CD4-positive, alpha-beta T cell treated with Interleukin-15 for 4 hours (primary cell): ENCODE results near the gene AGAP1.
A peak's percentile ranks its signal among the peaks of the same experiment; 100 is the strongest.

Experiments
- DNase-seq: peaks from one replicate; pipeline ENCODE4 v3.0.0-alpha.2; 2020; ENCODE audit warnings: low spot score

AGAP1 gene

DNA sequence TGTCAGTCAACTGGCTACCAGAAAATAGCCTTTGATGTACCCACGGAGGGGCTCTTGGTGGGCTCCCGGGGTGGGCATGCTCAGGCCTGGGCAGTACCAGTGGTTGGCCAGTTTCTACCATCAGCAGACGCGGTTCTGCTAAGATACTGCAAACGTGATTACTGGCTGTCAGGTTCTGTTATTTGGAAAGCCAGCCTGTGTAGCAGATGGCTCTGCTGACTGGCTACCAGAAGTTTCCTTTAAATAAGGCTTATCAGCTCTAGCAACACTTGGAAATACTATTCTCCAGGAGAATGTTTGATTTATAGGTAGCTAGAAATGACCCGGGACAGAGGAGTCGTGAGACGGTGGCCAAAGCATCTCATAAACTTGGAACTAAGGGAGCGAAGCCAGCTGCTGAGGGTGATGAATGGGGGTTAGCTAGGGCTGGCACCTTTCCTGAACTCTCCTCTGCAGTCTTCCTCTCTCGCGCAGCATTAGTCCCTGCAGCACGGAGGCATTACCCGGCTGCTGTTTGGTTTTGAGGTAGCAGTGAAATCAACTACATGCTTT lies 171.9 kb downstream of the AGAP1 start:
- no peak for DNase-seq

DNA sequence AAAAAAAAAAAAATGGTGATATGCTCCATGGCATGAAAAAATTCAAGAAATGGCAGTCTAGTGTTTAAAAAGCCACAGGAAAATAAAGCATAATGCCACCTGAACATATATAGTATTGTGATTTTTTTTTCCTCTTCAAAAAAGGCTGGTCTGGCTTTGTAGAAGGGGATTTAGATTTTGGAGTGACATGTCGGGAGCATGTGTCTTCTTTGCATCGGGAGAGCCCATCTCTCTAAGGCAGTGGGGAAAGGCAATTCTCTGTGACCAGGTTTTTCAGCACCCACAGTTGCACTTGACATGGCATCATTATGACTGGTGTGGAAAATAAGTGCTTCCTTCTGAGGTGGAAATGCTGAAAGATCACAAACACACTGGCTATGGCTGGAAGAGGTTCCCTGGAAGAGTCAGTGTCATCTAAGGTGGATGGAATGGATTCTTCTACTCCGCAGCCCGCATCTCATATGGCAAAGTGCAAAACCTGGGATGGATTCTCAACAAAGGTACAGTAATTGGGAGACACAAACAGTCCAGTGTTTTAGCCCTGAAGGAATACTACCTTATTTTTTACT lies 172.5 kb downstream of the AGAP1 start:
- DNase-seq = peak; percentile 37

DNA sequence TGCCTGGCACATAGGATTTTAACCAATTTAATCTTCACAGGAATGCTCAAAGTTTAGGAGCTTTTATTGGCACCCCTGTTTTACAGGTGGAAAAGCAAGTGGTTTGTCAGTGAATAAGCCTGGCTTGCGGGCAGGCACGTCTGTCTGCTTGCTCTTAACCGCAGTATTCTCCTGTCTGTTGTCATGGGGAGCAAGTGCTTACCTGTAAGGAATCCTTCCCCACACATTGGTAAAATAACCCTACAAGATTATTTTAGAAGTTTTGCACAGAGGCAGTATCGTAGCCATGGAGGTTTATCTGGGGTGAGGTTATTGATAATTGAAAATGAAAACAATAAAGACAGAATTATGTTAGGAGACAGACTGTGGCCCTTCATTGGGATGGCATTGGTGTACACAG lies 174.9 kb downstream of the AGAP1 start:
- no peak for DNase-seq

DNA sequence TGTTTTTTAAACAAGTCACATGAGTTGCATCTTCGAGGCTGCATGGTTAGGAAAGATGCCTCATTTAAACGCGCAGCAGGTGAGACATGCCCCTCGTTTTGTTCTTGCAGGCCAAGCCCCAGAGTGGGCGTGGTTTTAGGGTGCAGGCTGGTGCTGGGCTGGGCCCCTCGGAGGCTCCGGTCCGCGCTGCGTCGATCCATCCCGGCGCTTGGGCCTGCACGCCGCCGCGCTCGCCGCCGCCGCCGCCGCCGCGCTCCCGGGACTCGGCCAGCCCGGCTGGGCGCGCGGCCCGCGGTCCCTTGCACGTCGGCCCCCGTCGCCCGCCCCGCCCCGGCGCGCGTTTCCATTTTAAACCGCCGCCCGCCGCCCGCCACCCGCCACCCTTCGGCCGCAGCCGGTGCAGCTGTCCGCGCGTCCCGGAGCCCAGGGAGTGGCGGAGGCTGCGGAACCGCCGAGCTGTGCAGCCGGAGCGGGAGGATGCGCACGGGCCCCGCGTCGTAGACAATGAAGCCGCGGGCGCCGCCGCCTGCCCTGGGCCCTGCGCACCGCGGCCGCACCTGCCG lies 175.5 kb downstream of the AGAP1 start:
- peak; percentile 50 for DNase-seq

DNA sequence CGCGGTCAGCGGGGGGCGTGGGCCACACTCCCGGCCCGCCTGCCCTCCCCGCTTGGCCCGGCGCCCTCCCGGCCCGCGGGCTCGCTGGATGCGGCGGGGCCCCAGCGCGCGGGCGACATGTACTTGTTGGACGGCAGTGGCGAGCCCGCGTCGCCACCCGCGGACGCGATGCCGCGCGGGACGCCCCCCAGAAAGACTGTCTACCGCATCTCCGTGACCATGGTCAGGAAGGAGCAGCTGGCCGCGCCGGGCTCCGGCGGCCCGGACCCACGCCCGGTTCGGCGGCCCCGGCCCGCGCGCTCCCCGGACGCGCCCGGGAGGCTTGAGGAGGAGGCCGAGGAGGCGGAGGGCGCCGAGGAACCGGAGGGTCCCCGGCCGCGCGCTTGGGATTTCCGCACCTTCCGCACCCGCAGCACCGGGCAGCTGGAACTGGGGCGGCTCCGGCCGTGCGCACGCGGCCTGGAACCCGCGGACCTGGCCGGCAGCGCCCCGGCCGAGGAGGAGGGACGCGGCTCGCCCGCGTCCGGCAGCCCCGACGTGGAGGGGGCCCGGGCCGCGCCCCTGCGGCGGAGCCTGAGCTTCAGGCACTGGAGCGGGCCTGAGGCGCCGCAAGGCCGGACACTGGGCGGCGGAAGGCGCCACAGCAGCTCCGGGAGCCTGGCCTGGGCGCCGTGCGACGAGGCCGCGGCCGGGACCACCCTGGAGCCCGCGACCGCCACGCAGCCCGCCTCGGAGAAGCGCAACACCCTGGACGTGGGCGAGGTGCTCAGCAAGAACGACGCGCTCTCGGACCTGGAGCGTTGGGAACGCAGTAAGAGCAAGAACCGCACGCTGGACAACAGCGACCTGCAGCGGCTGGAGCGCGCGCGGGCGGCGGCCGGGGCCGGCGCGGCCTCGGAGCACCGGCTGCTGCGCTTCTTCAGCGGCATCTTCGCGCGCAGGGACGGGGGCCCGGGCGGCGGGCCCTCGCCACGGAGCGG lies 176.4 kb downstream of the AGAP1 start:
- DNase-seq = no peak

DNA sequence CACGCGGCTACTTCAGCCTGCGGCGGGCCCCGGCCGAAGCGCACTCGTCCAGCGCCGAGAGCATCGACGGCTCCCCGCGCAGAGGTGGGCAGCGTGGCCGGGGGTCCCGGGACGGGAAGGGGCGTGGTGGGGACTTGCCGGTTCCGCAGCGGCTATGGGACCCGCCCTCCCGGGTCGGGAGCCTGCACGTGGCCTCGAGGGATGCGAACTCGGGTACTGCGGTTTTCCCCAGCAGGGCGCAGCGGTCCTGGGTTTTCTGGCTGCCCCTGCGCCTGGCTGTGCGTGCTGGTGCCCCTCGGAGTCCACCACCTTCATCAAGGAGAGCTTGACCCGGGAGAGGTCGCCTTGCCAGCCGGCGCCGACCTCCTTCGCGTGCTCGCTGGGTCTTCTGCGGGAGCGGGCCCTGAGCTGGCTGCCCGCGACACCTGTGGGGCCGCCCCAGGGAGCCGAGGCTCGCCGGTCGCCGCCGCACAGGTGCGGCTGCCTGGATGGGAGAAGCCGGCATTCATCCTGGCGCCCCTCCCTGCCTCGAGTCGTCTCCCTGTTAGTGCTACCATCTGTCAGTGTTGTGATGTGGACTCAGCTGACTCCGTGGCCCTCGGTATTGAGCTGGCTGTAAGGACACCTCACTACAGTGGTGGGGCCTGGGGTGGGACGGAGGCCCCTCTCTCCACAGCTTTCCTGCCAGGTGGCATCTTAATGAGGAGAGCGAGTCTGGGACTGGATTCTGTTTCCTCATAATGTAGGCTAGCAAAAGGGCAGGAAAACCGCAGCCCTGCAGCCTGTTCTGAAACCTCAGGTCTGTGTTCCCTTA lies 177.3 kb downstream of the AGAP1 start:
- DNase-seq = no peak

DNA sequence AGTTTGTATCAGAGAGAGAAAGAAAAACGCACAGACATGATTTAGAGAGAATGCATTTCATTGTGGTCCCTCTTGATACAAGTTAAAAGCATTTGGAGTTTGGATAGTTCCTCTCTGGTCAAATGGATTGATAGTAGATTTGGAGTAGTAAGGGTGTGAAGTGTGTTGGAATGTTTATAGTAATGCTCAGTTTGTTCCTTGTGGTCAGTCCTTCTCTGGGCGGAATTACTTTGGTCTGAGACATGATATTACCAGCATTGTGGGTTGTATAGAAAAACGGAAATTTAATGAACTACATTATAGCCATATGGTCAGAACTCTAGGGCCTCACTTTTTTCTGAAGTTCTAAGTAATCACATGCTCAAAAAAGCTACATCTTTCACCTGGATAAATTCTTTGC lies 178.9 kb downstream of the AGAP1 start:
- no peak for DNase-seq

DNA sequence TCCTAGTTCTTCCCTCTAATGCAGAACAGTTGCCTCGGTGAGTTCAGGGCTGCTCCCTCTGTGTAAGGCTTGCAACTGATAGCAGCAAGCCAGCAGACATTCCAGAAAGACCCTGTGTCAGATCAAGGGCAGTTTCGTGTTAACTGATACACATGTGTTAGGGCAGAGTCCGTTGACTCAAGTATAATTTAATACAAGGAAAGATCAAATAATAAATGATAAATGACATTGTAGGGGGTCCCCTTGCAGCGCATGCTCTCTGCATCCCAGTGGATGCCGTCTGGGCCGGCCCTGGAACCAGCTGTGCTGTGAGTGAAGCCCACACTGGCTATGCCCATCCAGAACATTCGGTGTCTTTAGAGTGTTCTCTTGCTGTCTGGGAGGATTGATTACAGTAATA lies 180.3 kb downstream of the AGAP1 start:
- DNase-seq = no peak

DNA sequence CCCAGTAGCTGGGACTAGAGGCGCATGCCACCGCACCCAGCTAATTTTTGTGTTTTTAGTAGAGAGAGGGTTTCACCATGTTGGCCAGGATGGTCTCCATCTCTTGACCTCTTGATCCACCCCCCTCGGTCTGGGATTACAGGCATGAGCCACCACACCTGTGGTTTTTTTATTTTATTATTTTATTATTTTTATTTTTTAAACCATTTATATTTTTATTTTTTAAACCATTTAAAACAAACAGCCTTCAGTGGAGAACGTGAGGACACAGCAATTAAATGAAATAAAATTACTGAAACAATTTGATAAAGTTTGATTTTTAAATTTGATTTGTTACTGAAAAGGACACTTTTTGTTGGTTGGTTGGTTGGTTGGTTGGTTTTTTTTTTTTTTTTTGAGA lies 181.0 kb downstream of the AGAP1 start:
- DNase-seq = no peak

DNA sequence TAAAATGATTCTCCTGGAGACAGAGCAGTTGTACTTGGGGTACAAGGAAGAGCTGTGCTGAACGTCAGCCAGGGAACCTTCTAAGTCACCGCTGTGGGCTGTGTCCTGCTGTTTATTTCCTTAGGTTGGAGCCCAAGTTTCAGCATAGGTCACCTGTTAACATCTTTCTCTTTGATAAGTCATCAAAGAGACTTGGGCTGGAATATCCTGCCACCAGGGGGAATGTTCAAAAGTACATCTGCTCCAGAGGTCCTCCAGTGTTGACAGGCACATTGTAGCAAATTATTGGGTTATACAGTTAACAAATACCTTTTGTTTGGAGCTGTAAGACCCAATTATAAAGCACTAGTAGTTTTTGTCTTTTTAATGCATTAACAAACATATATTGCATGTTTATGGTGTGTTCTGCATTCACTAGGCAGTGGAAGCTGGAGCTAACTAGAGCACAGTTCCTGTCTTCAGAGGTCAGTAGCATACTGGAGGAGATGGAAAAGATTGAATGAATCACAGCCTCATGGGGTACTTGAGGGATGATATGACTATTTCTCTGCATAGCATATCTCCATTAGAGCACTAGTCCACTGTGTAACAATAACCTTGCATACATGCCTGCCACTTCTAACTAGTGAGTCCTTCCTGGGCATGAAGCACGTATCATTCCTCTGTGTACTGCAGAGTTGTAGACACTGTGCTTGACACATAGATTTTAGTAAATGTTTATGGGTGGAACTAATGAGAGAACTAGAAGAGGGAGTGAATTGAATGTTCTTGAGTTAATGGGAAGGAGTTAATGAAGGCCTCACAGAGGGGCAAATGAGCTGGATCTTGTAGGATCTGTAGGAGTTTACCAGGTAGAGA lies 182.1 kb downstream of the AGAP1 start:
- no peak for DNase-seq

DNA sequence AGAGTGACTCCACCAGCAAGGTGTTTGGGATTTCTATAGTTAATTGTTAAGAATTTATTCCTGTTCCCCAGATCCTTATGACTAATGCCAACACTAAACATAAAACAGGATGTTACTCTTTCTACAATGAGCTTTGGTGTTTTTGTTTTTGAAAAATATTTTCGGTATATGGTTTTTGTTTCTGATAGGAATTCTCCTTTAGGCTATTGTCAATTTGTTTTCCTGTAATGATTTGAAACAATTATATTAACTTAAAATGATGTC lies 182.6 kb downstream of the AGAP1 start:
- no peak for DNase-seq

DNA sequence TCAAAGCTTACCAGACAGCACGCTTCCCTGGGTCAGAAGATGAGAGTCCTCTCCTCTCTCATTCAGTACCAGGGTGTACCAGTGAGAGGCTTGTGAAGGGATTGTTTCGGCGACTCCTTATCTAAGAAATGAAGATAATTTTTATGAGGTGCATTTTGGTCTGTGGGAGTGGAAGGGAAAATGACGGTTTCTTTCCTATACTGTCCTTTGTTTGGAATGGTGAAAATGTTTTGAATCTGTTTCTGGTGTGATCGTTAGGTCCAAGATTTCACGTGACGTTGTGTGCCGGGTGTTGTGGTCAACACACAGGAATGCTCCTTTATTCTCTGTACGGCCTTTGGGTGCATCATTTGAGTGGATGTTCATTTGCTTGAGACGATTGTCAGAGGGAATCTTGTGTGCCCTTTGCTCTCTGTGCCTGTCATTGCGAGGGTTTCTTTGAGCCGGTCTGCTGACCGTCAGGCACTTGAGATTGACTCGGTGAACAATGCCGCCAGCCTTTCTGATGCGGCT lies 183.5 kb downstream of the AGAP1 start:
- no peak for DNase-seq

DNA sequence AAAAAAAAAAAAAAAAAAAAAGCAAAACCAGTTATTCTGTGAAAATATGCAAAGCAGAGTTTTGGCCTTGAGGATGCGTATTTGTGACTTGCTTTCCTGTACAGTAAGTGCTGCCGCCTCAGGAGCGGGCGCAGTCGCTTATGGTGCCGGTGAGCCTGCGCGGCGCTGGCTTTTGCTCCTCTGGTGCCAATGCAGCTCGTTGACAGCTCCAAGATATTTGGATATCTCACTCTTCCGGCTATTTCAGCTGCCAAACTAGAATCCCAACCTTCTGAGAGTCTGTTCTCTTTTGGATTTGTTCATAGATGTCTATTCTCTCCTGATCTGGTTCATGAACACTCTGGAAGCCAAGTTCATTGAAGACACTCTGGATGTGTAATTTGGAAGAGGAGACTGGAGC lies 184.1 kb downstream of the AGAP1 start:
- no peak for DNase-seq

DNA sequence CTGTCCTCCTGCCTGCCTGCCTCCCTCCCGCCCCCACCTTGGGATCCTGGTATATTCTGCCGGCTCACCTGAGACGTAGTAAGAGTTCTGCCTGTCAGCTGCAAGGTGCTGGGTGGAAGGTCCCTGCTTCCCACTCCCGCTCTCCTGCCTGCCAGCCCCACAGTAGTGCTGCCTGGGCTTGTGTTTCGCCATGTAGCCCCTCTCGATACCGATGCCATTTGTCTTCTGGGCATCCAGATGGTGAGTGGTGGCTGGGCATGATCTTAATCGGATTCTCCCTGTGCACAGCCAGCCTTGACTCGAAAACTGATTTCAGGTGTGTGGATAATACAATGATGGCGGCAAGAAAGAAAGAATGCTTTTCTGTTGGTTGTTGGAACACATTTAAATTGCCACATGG lies 184.9 kb downstream of the AGAP1 start:
- DNase-seq = no peak

DNA sequence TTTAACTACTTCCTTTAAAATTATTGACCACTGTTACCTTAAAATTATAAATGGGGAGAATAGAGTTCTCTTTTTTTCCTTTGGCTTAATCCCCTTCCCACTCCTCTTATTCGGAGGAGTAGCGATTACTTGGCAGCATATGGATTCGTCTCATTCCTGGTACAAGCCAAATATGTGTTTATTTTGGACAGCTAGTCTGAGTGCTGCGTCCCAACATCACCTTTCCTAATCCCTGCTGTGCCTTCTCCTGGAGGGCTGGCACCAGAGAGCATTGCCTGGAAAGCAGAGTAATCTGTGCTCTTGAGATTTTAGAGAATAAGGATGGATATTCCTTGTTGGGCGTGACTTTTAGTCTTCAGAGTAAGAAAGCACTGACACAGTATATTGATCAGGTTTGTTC lies 185.6 kb downstream of the AGAP1 start:
- no peak for DNase-seq

DNA sequence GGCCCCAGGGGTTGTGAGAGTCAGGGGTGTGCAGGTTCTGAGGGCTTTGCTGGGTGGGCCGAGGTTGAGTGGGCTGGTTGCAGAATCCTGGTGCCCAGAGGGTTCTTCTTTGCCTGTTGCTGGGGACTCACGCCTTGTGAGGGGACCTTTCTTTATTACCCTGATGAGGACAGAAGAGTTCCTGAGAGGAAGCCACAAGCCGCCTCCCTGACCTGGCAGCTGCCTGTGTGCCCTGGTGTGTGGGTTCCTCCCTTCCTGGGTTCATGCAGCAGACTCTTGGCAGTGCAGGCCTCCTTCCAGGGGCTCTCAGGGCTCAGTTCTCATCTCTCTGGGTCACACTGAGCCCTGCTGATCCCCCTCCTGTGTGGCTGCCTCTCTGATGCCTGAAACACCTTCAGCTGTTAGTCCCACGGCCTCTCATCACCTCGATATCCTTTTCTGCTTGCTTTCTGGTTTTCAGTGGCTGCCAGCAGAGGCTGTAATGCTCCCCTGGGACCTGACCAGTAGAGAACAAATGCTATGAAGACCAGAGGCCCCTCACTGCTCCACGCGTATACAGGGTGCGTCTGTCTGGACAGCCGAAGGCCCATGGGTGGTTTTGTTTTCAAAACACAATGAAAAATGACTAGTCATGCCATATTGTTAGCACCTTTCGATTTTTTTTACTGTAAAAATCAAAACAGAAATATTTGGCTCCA lies 191.3 kb downstream of the AGAP1 start:
- DNase-seq = no peak

DNA sequence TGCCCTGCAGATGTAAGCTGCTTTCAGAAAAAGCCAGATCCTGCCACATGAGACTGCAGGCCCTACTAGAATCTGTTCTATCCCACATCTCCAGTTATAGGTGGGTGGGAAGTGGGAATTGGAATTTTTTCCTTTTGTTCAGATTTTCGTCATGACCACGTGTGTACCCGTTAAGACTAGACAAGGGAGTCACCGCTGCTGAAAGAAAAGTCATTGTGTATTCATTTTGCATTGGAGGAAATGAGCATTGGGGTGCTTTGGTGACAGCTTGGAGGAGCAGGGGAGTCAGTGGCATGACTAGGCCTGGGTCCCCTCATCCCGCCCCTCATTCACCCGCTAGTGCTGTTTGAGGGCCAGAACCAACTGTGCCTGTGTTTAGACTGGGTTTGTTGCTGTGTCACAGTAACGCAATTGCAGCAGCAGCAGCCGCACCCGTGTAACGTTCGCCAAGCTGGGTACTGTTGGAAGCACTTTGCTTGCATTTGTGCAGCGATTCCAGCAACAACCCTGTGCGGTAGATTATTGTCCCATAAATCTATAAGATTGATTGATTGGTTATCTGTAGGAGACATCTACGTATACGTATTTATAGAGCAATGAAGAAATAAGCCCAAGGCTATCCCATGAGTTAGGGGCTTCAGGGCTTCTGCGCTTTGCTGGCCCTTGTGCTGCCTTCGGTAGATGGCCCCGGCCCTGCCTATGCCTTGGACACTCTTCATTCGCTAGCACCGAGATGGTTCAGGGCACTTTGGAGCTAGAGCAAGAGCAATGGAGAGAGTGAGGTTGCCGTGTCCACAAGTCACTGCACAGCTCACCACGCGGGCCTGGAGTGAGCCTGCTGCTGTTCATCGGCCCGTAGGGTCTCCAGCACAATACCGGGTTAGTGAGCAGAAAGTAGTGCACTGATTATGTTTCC lies 194.9 kb downstream of the AGAP1 start:
- no peak for DNase-seq

DNA sequence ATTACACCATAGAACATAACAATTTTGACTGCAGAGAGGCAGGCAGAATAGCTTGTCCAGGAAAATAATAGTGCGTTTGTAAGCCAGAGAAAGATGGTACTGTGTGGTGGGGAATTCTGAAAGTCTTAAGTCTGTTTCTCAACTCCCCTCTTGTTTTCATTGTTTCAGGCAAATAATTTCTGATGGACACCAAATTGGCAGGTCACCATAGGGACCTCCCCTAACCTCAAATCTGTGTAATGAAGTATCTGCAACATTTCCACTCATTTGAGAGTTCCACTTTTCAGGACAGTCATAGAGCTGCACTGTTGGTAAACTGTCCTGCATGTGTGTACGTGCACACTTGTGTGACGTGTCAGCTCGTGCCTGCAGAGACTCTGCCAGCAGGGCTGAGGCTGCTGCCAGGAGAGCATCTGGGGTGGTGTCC lies 195.6 kb downstream of the AGAP1 start:
- no peak for DNase-seq

DNA sequence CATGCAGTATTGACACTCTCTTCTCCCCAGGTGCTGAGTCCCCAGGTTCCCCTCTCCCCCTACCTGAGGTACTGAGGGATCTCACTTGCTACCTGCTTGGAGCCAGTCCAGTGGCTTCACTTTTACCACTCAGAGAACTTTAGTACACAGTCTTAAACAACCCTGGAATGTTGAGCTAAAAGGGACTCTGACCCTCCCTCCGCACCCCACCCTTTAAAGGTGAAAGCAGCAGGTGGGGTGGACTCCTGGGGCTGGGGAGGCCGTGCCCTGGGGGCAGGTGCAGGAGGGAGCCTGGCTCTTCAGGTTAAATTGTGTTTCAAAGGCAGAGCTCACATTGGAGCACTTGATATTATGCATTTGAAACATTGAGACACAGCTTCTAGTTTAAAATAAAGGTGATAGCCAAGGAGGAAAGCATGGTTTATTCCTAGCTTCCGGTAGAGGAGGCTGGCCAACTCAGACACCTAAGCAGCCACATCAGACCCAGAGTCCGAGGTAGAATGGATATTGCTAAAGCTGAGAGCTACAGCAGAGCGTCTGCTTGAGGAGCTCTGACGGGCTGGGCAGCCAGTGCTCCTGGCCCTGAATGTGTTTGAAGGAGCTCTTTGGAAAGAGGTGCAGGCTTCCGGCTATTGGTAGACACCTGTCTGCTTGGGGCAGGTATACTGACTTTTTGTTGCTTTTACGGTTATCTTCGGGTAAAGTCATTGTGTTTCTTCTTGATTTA lies 196.4 kb downstream of the AGAP1 start:
- no peak for DNase-seq
